ENCODE results near the gene FAM20A.

FAM20A gene

DNA sequence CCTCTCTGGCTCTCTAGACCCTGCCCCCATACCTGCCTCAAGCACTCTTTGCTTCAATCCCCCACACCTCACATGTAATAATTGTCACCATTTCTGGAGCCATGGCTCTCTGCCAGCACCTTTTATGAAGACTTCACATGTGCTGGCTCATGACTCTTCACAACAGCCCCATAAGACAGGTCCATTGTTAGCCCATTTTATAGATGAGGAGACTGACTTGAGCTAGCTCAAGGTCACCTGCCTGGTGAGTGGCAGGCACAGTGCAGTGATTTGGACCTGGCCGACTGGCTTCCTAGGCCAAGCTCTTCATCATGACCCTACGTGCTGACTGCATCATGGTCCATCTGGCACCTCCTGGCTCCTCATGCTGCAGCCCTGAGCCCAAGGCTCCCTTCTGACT lies 25.0 kb downstream of the FAM20A start:
- TF ChIP-seq, protein P1, sequence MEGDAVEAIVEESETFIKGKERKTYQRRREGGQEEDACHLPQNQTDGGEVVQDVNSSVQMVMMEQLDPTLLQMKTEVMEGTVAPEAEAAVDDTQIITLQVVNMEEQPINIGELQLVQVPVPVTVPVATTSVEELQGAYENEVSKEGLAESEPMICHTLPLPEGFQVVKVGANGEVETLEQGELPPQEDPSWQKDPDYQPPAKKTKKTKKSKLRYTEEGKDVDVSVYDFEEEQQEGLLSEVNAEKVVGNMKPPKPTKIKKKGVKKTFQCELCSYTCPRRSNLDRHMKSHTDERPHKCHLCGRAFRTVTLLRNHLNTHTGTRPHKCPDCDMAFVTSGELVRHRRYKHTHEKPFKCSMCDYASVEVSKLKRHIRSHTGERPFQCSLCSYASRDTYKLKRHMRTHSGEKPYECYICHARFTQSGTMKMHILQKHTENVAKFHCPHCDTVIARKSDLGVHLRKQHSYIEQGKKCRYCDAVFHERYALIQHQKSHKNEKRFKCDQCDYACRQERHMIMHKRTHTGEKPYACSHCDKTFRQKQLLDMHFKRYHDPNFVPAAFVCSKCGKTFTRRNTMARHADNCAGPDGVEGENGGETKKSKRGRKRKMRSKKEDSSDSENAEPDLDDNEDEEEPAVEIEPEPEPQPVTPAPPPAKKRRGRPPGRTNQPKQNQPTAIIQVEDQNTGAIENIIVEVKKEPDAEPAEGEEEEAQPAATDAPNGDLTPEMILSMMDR (conservative IDR thresholded peaks at IDR 0.05; ENCODE audit: low read depth, low read length): no peak
- DNase-seq (ENCODE audit: low read depth): no peak
- H3K4me3 ChIP-seq (ENCODE audit: low read length): no peak overlapping the region

- no peak overlapping the region for H3K4me3 ChIP-seq (ENCODE audit: low read length)
- no peak for DNase-seq (ENCODE audit: low read depth)
- TF ChIP-seq, protein P1 (conservative IDR thresholded peaks at IDR 0.05; ENCODE audit: low read depth, low read length): no peak
These were observed 27.8 kb downstream of the FAM20A start for GRCh38 chr17:68573338-68573737.

GRCh38 chr17:68572138-68572842 lies 28.9 kb downstream of the FAM20A start:
- H3K4me3 ChIP-seq (ENCODE audit: low read length): no peak overlapping the region
- TF ChIP-seq, protein P1 (conservative IDR thresholded peaks at IDR 0.05; ENCODE audit: low read depth, low read length): no peak
- no peak for DNase-seq (ENCODE audit: low read depth)

GRCh38 chr17:68570526-68570925 lies 30.6 kb downstream of the FAM20A start:
- TF ChIP-seq, protein P1 (conservative IDR thresholded peaks at IDR 0.05; ENCODE audit: low read depth, low read length): no peak
- no peak for DNase-seq (ENCODE audit: low read depth)
- H3K4me3 ChIP-seq (ENCODE audit: low read length): no peak overlapping the region

- no peak for DNase-seq (ENCODE audit: low read depth)
- TF ChIP-seq, protein P1 (conservative IDR thresholded peaks at IDR 0.05; ENCODE audit: low read depth, low read length): no peak
- H3K4me3 ChIP-seq (ENCODE audit: low read length): no peak overlapping the region
These were observed 31.8 kb downstream of the FAM20A start for GRCh38 chr17:68569346-68569745.

DNA sequence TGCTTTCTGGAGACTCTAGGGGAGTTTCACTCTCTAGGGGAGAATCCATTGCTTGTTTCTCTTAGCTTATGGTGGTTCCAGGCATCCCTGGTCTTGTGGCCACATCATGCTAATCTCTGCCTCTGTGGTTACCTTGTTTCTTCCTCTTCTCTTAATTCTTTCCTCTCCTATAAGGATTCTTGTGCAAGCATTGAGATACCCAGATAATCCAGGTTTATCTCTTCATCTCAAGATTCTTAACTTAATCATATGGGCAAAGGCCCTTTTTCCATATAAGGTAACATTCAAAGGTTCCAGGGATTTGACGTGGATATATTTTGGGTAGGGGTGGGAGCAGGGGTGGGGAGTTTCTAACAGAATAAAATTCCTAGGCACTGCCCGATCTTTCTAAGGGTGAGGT lies 32.6 kb downstream of the FAM20A start:
- TF ChIP-seq, protein P1 (conservative IDR thresholded peaks at IDR 0.05; ENCODE audit: low read depth, low read length): no peak
- DNase-seq (ENCODE audit: low read depth): no peak
- H3K4me3 ChIP-seq (ENCODE audit: low read length): no peak overlapping the region

GRCh38 chr17:68567581-68567980 lies 33.6 kb downstream of the FAM20A start:
- TF ChIP-seq, protein P1 (conservative IDR thresholded peaks at IDR 0.05; ENCODE audit: low read depth, low read length): no peak
- H3K4me3 ChIP-seq (ENCODE audit: low read length): no peak overlapping the region
- no peak for DNase-seq (ENCODE audit: low read depth)

Data from retinal pigment epithelial cell (primary cell).